ENCODE measurements around the gene COPA.

- TF ChIP-seq, protein P1, sequence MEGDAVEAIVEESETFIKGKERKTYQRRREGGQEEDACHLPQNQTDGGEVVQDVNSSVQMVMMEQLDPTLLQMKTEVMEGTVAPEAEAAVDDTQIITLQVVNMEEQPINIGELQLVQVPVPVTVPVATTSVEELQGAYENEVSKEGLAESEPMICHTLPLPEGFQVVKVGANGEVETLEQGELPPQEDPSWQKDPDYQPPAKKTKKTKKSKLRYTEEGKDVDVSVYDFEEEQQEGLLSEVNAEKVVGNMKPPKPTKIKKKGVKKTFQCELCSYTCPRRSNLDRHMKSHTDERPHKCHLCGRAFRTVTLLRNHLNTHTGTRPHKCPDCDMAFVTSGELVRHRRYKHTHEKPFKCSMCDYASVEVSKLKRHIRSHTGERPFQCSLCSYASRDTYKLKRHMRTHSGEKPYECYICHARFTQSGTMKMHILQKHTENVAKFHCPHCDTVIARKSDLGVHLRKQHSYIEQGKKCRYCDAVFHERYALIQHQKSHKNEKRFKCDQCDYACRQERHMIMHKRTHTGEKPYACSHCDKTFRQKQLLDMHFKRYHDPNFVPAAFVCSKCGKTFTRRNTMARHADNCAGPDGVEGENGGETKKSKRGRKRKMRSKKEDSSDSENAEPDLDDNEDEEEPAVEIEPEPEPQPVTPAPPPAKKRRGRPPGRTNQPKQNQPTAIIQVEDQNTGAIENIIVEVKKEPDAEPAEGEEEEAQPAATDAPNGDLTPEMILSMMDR (IDR thresholded peaks at IDR 0.05): no peak
- TF ChIP-seq ZFX (IDR thresholded peaks at IDR 0.05; ENCODE audit: borderline replicate concordance): no peak
Observed at GRCh38 chr1:160243767-160244166, 99.3 kb downstream of the COPA start.

All from 22Rv1 (cell line).